Lung (tissue), 12 donors: ENCODE data around the gene TPD52L2. TPM values are rescaled to one million over a fixed set of nuclear protein-coding genes. Genes with fewer than 3 reads are reported as not detected.

Source experiments
- ATAC-seq: fragments of 200-7000 bp; cut with Tn5 transposase; one replicate; pipeline ENCODE4 v1.9.1; 2020; ENCODE audit warnings: moderate number of reproducible peaks; ENCODE audit not compliant: insufficient read depth, low FRiP score
- DNase-seq, 3 donors: peaks; one replicate each; pipeline ENCODE4 v3.0.0-alpha.2; 2013 to 2017
- H3K27ac ChIP-seq, 2 donors: one replicate each; pipeline ENCODE4 v1.5.1; 2013; ENCODE audit warnings: mild to moderate bottlenecking in 2 of 2, moderate library complexity in 2 of 2, control low read depth in 1 of 2, inconsistent platforms in 1 of 2, low read depth in 1 of 2, low read length in 1 of 2
- H3K27me3 ChIP-seq, 3 donors: one replicate each; pipeline ENCODE4 v1.5.1; 2013; ENCODE audit warnings: low read length in 2 of 3; ENCODE audit not compliant: control insufficient read depth in 3 of 3, insufficient read depth in 3 of 3
- H3K36me3 ChIP-seq, 4 donors: one replicate each; pipeline ENCODE4 v1.5.1; 2013; ENCODE audit warnings: low read length in 4 of 4, mild to moderate bottlenecking in 1 of 4, moderate library complexity in 1 of 4; ENCODE audit not compliant: control insufficient read depth in 4 of 4, insufficient read depth in 4 of 4
- H3K4me1 ChIP-seq, 5 donors: one replicate each; pipeline ENCODE4 v1.5.1; 2013; ENCODE audit warnings: low read length in 5 of 5, mild to moderate bottlenecking in 2 of 5, moderate library complexity in 1 of 5; ENCODE audit not compliant: control insufficient read depth in 5 of 5, insufficient read depth in 5 of 5
- H3K4me3 ChIP-seq: one replicate; pipeline ENCODE4 v1.5.1; 2013; ENCODE audit warnings: mild to moderate bottlenecking, control low read depth, moderate library complexity
- H3K9ac ChIP-seq, 2 donors: one replicate each; pipeline ENCODE4 v1.5.1; 2013; ENCODE audit warnings: low read length in 2 of 2, control low read depth in 1 of 2; ENCODE audit not compliant: insufficient read depth in 1 of 2
- H3K9me3 ChIP-seq, 4 donors: one replicate each; pipeline ENCODE4 v1.5.1; 2013; ENCODE audit warnings: low read length in 3 of 4, mild to moderate bottlenecking in 1 of 4, moderate library complexity in 1 of 4; ENCODE audit not compliant: control insufficient read depth in 4 of 4, insufficient read depth in 3 of 4
- WGBS, 2 donors: extraction: QIAGEN DNeasy Blood & Tissue Kit; methylation state at CpG; one replicate each; pipeline ENCODE4 v1.1.7; 2013; 5-methylcytosine and 5-hydroxymethylcytosine counted together
- polyA plus RNA-seq, 2 donors: library from polyadenylated mRNA; stranded (reverse); fragments of 200-250 nt; gene quantifications; one replicate each; pipeline ENCODE4 v1.2.1, GENCODE V29; 2013
- total RNA-seq, 2 donors: library from RNA; depleted of rRNA in 1 of 2; stranded (reverse); fragments of >200 nt in 1 of 2; gene quantifications; one replicate each; pipeline ENCODE4 v1.2.1, GENCODE V29; 2014 to 2021
- TF ChIP-seq, protein P1 (sequence below): IDR thresholded peaks from 2 replicates; pipeline ENCODE4 v1.5.1; 2012; ENCODE audit warnings: mild to moderate bottlenecking; ENCODE audit errors: control extremely low read depth, extremely low read depth
- donor health status: control.
- donor health status: control.
- donor health status: Bipolar disorder and iron deficiency.
- donor health status: healthy.
- donor health status: DM: yes; HTN: yes; CAD: no.

Gene TPD52L2
- total and polyA plus RNA-seq, 4 donors, result 66.2 to 130 (median 79.3) TPM

DNA sequence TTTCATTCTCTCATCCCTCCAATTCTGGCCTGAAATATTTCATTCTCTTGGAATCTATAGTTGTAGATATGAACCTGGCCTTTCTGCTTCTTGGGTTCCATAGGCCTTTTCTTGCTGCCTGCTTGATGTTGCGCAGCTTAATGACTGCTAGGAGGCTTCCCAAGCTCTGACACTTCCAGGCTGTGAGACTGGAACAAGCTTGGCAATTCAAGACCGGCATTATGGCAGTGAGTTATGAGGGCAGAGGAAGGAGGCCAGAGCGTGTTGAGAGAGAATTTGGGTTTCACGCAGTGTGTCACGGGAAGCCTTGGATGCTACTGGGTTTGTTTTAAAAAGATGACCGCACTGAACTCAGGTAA lies 28.9 kb downstream of the TPD52L2 start:
- Histone ChIP-seq H3K4me3 (no peak overlapping the region), H3K27me3 (no peaks in the 10 kb centered on the region), H3K4me1 (peaks cover 0 to 18% (median 6%) of the 10 kb centered on the region in 5 donors), H3K9ac (no peak overlapping the region), H3K9me3 (no peaks in the 10 kb centered on the region), H3K27ac (peak overlapping the region in 1 of 2 donors; percentile 82), H3K36me3 (peaks cover 6 to 24% (median 8%) of the 10 kb centered on the region in 4 donors)
- TF ChIP-seq, protein P1, sequence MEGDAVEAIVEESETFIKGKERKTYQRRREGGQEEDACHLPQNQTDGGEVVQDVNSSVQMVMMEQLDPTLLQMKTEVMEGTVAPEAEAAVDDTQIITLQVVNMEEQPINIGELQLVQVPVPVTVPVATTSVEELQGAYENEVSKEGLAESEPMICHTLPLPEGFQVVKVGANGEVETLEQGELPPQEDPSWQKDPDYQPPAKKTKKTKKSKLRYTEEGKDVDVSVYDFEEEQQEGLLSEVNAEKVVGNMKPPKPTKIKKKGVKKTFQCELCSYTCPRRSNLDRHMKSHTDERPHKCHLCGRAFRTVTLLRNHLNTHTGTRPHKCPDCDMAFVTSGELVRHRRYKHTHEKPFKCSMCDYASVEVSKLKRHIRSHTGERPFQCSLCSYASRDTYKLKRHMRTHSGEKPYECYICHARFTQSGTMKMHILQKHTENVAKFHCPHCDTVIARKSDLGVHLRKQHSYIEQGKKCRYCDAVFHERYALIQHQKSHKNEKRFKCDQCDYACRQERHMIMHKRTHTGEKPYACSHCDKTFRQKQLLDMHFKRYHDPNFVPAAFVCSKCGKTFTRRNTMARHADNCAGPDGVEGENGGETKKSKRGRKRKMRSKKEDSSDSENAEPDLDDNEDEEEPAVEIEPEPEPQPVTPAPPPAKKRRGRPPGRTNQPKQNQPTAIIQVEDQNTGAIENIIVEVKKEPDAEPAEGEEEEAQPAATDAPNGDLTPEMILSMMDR, result no peak
- peak in 2 of 3 donors; percentile 12 to 22 for DNase-seq
- no peak for ATAC-seq
- 22 to 30% methylated on average over 6 of the region's 6 CpGs for WGBS, 2 donors

DNA sequence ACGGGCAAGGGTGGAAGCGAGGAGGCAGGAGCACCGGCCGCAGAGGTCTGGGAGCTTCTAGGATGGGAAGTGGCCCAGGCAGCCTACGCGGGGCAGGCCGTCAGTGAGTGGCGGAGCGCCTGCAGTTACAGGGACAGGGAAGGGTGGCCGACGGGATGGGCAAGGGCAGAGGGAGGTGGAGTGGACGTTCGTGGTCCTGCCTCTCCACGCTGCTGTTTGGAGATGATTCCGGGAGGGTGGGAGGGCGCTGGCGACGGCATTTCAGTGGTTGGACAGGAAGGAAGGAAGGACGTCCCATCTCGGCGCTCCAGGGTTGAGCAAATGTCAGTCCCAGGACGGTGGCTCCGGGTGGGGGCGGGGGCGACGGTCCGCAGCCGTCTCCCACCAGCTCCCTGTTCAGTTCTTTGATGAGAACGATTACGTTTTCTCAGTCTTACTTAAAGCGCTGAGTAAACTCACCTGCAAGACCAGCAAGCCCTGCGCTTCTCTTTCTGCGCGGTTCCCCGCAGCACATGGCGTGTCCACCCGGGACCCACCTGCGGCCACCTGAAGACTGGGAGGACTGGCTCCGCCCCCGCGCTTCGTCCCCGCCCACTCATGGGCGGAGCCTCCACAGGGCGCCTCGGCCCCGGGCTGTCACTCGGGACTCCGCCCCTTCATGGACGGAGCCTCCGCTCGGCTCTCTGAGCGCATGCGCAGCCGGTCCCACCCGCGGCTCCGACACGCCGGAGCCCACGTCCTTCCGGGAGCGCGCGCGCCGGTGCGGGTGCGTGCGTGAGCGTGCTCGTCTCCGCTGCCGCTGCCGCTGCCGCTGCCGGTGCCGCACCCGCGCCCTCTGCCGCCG lies 29.5 kb downstream of the TPD52L2 start, which contains the start of gene DNAJC5:
TSS of gene DNAJC5 (plus strand) at position 769 of the 844 bp plus-strand sequence. CDS start 33,220 bp downstream, outside the sequence.
- TF ChIP-seq, protein P1, result no peak

DNA sequence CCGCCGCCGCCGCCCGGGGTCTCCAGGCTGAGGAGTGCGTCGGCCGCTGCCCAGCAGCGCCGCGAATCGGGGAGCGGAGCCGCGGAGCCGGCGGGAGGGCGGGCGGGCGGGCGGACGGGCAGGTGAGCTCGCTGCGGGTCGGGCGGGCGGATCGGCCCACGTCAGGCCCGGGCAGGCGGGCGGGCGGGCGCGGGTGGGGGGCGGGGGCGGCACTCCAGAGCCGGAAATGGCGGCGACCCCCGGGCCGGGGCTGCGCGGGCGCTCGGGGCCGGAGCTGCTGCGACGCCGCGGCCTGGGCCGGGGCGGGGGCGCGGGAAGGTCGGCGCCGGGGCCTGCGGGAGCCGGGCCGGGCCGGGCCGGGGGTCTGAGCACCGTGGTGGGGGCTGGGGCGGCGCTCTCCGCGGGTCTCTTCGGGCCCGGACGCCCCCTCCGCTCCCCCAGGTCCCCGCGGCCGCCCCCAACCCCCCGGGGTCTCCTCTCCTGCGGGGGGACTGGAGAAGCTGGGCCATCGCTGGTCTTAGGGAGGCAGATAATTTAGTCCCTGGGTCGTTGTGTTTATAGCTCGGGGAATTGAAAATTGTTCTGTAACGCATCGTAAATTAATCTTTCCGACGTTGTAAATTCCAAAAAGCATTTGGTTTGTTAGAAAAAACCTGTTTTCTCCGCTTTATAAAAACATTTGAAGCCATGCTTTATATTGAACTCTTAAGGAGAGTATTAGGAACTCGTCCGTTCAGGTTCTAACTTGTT lies 30.3 kb downstream of the TPD52L2 start:
- WGBS, 2 donors, result 0% methylated on average over 26 to 87 of the region's 87 CpGs
- Histone ChIP-seq H3K4me1 (peaks cover 0 to 18% (median 6%) of the 10 kb centered on the region in 5 donors), H3K27me3 (no peaks in the 10 kb centered on the region), H3K9me3 (no peaks in the 10 kb centered on the region), H3K27ac (peak overlapping the region; percentile 53 to 82), H3K9ac (peak overlapping the region; percentile 26 to 42), H3K4me3 (peak overlapping the region; percentile 61), H3K36me3 (peaks cover 3 to 14% (median 3%) of the 10 kb centered on the region in 4 donors)
- no peak for ATAC-seq
- no peak for DNase-seq
- TF ChIP-seq, protein P1, result no peak

More for the DNA sequence above, 29.5 kb downstream of the TPD52L2 start, which contains the start of gene DNAJC5:
- Histone ChIP-seq H3K27me3 (no peaks in the 10 kb centered on the region), H3K4me3 (peak within 1 kb of the TSS; percentile 61), H3K4me1 (peaks cover 0 to 18% (median 6%) of the 10 kb centered on the region in 5 donors), H3K9me3 (no peaks in the 10 kb centered on the region), H3K36me3 (peaks cover 6 to 19% (median 8%) of the 10 kb centered on the region in 4 donors), H3K9ac (peak within 1 kb of the TSS; percentile 26 to 42), H3K27ac (peak within 1 kb of the TSS; percentile 53 to 82)
- 1% methylated on average over 52 to 82 of the region's 82 CpGs for WGBS, 2 donors
- peak; percentile 94 for ATAC-seq
- DNase-seq, result peak; percentile 92 to 95 (median 94)
